WTC11 (cell line): Measurements from ENCODE around the gene CHST1. TPM values are rescaled to one million over a fixed set of nuclear protein-coding genes. Genes with fewer than 3 reads are reported as not detected.

Experiments
- ATAC-seq: fragments of 200-7000 bp; cut with Tn5 transposase; 2 replicates; pipeline ENCODE4 v1.10.0; 2021; ENCODE audit warnings: mild to moderate bottlenecking, moderate library complexity
- CTCF ChIA-PET: fragments of 300-600 bp; sonication (Branson Sonifier 250); formaldehyde crosslinking; loops from one replicate; lab custom pipeline; 2021; ENCODE audit warnings: antibody characterized with exemption; lab: Charles Lee
- POLR2A ChIA-PET: fragments of 350-600 bp; sonication (Branson Sonifier 250); formaldehyde crosslinking; loops from one replicate; lab custom pipeline; 2021; ENCODE audit warnings: antibody characterized with exemption; lab: Charles Lee
- DNase-seq: peaks from one replicate; pipeline ENCODE4 v3.0.0; 2021; ENCODE audit warnings: low spot score
- H3K27ac Mint-ChIP-seq: 2 replicates; pipeline ENCODE4 v1.8.0; 2021; ENCODE audit warnings: mixed read lengths
- H3K27me3 Mint-ChIP-seq: 2 replicates; pipeline ENCODE4 v1.8.0; 2021; ENCODE audit warnings: low read depth, mild to moderate bottlenecking, moderate library complexity, mixed read lengths
- H3K36me3 Mint-ChIP-seq: 2 replicates; pipeline ENCODE4 v1.8.0; 2021; ENCODE audit warnings: mixed read lengths
- H3K4me1 Mint-ChIP-seq: 2 replicates; pipeline ENCODE4 v1.8.0; 2022; ENCODE audit warnings: mixed read lengths
- H3K4me3 Mint-ChIP-seq: 2 replicates; pipeline ENCODE4 v1.8.0; 2021; ENCODE audit warnings: mild to moderate bottlenecking, moderate library complexity, mixed read lengths
- H3K9me3 Mint-ChIP-seq: 2 replicates; pipeline ENCODE4 v1.8.0; 2021; ENCODE audit warnings: mixed read lengths
- CDX4 ChIP-seq: fragments of 250-450 bp; sonication (Bioruptor Pico); IDR thresholded peaks from 2 replicates; pipeline ENCODE4 v1.9.0; 2021; ENCODE audit warnings: moderate library complexity, mild to moderate bottlenecking, inconsistent platforms, borderline replicate concordance
- E2F4 ChIP-seq: sonication (generic); formaldehyde crosslinking; IDR thresholded peaks from 2 replicates; pipeline ENCODE4 v1.8.1; 2022; ENCODE audit warnings: low read depth, mild to moderate bottlenecking, moderate library complexity, missing genetic modification reagents, borderline replicate concordance
- ERG ChIP-seq: fragments of 250-450 bp; sonication (Bioruptor Pico); IDR thresholded peaks from 2 replicates; pipeline ENCODE4 v1.8.0; 2021; ENCODE audit warnings: mild to moderate bottlenecking
- FOXJ3 ChIP-seq: sonication (generic); formaldehyde crosslinking; IDR thresholded peaks from 2 replicates; pipeline ENCODE4 v1.9.0; 2021; ENCODE audit warnings: missing genetic modification reagents, mild to moderate bottlenecking, borderline replicate concordance
- JAZF1 ChIP-seq: fragments of 250-450 bp; sonication (Bioruptor Pico); IDR thresholded peaks from 2 replicates; pipeline ENCODE4 v1.9.0; 2021; ENCODE audit warnings: moderate library complexity, mild to moderate bottlenecking, inconsistent platforms
- MXD4 ChIP-seq: fragments of 250-450 bp; sonication (Bioruptor Pico); IDR thresholded peaks from 2 replicates; pipeline ENCODE4 v1.8.0; 2021; ENCODE audit warnings: mild to moderate bottlenecking, moderate library complexity, borderline replicate concordance
- NR1H2 ChIP-seq: sonication (generic); formaldehyde crosslinking; IDR thresholded peaks from 2 replicates; pipeline ENCODE4 v1.9.0; 2021; ENCODE audit warnings: mild to moderate bottlenecking, moderate library complexity, missing genetic modification reagents
- NR3C1 ChIP-seq: sonication (generic); formaldehyde crosslinking; conservative IDR thresholded peaks from 2 replicates; pipeline ENCODE4 v1.8.1; 2023; ENCODE audit warnings: low read depth, mild to moderate bottlenecking, missing genetic modification reagents
- RELA ChIP-seq: sonication (generic); formaldehyde crosslinking; IDR thresholded peaks from 2 replicates; pipeline ENCODE4 v1.8.1; 2022; ENCODE audit warnings: missing genetic modification reagents, mild to moderate bottlenecking, borderline replicate concordance
- SMAD3 ChIP-seq: sonication (generic); formaldehyde crosslinking; IDR thresholded peaks from 2 replicates; pipeline ENCODE4 v1.8.0; 2022; ENCODE audit warnings: missing genetic modification reagents, mild to moderate bottlenecking, borderline replicate concordance
- SP1 ChIP-seq: sonication (generic); formaldehyde crosslinking; conservative IDR thresholded peaks from 2 replicates; pipeline ENCODE4 v1.8.1; 2022; ENCODE audit warnings: missing genetic modification reagents
- TCF7 ChIP-seq: sonication (generic); formaldehyde crosslinking; IDR thresholded peaks from 2 replicates; pipeline ENCODE4 v1.8.0; 2022; ENCODE audit warnings: mild to moderate bottlenecking, low read depth, missing genetic modification reagents, moderate library complexity
- USF1 ChIP-seq: sonication (generic); formaldehyde crosslinking; IDR thresholded peaks from 2 replicates; pipeline ENCODE4 v1.8.0; 2022; ENCODE audit warnings: mild to moderate bottlenecking, missing genetic modification reagents
- ZBTB21 ChIP-seq: sonication (generic); formaldehyde crosslinking; IDR thresholded peaks from 2 replicates; pipeline ENCODE4 v1.8.1; 2023; ENCODE audit warnings: mild to moderate bottlenecking, missing genetic modification reagents, borderline replicate concordance
- ZNF121 ChIP-seq: sonication (generic); formaldehyde crosslinking; IDR thresholded peaks from 2 replicates; pipeline ENCODE4 v1.8.0; 2023; ENCODE audit warnings: missing genetic modification reagents
- ZNF232 ChIP-seq: sonication (generic); formaldehyde crosslinking; IDR thresholded peaks from 2 replicates; pipeline ENCODE4 v1.8.0; 2022; ENCODE audit warnings: mild to moderate bottlenecking, missing genetic modification reagents
- ZNF671 ChIP-seq: fragments of 250-450 bp; sonication (Bioruptor Pico); IDR thresholded peaks from 2 replicates; pipeline ENCODE4 v1.8.0; 2021; ENCODE audit warnings: mild to moderate bottlenecking
- total RNA-seq: library from RNA; stranded (reverse); gene quantifications from 3 replicates; pipeline ENCODE4 v1.2.3, GENCODE V29; 2021
- TF ChIP-seq, protein P1 (sequence below): sonication (generic); formaldehyde crosslinking; IDR thresholded peaks from 2 replicates; pipeline ENCODE4 v1.8.1; 2022; ENCODE audit warnings: mild to moderate bottlenecking, missing genetic modification reagents, moderate library complexity, borderline replicate concordance
- TF ChIP-seq, protein P2 (sequence below): sonication (generic); formaldehyde crosslinking; IDR thresholded peaks from 2 replicates; pipeline ENCODE4 v1.8.1; 2023; ENCODE audit warnings: mild to moderate bottlenecking, missing genetic modification reagents, moderate library complexity
- TF ChIP-seq, protein P3 (sequence below): sonication (generic); formaldehyde crosslinking; IDR thresholded peaks from 2 replicates; pipeline ENCODE4 v1.8.0; 2022; ENCODE audit warnings: mild to moderate bottlenecking, missing genetic modification reagents

Gene CHST1
- total RNA-seq, 1 experiment from 2014 or later: 2.4 TPM

GRCh38 chr11:45648931-45649330, 16.5 kb downstream of the CHST1 start (continued):
- no peak for TF ChIP-seq USF1 (CRISPR knock-in tag)
- TF ChIP-seq CDX4 (CRISPR knock-in tag): no peak
- TF ChIP-seq ZNF671: no peak
- no peak for TF ChIP-seq TCF7 (CRISPR knock-in tag)
- TF ChIP-seq SMAD3: no peak
- TF ChIP-seq E2F4: no peak
- TF ChIP-seq, protein P1, sequence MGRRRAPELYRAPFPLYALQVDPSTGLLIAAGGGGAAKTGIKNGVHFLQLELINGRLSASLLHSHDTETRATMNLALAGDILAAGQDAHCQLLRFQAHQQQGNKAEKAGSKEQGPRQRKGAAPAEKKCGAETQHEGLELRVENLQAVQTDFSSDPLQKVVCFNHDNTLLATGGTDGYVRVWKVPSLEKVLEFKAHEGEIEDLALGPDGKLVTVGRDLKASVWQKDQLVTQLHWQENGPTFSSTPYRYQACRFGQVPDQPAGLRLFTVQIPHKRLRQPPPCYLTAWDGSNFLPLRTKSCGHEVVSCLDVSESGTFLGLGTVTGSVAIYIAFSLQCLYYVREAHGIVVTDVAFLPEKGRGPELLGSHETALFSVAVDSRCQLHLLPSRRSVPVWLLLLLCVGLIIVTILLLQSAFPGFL (CRISPR knock-in tag): no peak
- no peak for TF ChIP-seq NR1H2 (CRISPR knock-in tag)

- Mint-ChIP-seq H3K27me3 (peaks cover 7% of the 10 kb centered on the region; the same call in 1 of the 2 replicates), H3K9me3 (peaks cover 7% of the 10 kb centered on the region; the same call in 1 of the 2 replicates), H3K36me3 (no peaks in the 10 kb centered on the region), H3K27ac (no peak overlapping the region), H3K4me1 (peaks cover 19% of the 10 kb centered on the region), H3K4me3 (no peak overlapping the region)
- ATAC-seq: peak; percentile 68
- TF ChIP-seq NR3C1 (CRISPR knock-in tag) (no peak), RELA (no peak), FOXJ3 (CRISPR knock-in tag) (no peak), ERG (CRISPR knock-in tag) (no peak), SP1 (no peak), ZBTB21 (CRISPR knock-in tag) (no peak), ZNF232 (CRISPR knock-in tag) (no peak), MXD4 (CRISPR knock-in tag) (no peak), JAZF1 (CRISPR knock-in tag) (no peak), ZNF121 (CRISPR knock-in tag) (no peak)
- TF ChIP-seq, protein P2, sequence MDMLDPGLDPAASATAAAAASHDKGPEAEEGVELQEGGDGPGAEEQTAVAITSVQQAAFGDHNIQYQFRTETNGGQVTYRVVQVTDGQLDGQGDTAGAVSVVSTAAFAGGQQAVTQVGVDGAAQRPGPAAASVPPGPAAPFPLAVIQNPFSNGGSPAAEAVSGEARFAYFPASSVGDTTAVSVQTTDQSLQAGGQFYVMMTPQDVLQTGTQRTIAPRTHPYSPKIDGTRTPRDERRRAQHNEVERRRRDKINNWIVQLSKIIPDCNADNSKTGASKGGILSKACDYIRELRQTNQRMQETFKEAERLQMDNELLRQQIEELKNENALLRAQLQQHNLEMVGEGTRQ: no peak
- TF ChIP-seq, protein P1 (CRISPR knock-in tag): no peak
- TF ChIP-seq, protein P3, sequence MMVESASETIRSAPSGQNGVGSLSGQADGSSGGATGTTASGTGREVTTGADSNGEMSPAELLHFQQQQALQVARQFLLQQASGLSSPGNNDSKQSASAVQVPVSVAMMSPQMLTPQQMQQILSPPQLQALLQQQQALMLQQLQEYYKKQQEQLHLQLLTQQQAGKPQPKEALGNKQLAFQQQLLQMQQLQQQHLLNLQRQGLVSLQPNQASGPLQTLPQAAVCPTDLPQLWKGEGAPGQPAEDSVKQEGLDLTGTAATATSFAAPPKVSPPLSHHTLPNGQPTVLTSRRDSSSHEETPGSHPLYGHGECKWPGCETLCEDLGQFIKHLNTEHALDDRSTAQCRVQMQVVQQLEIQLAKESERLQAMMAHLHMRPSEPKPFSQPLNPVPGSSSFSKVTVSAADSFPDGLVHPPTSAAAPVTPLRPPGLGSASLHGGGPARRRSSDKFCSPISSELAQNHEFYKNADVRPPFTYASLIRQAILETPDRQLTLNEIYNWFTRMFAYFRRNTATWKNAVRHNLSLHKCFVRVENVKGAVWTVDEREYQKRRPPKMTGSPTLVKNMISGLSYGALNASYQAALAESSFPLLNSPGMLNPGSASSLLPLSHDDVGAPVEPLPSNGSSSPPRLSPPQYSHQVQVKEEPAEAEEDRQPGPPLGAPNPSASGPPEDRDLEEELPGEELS (CRISPR knock-in tag): no peak
- ChIA-PET CTCF (interaction anchor here (1.1 kb wide), 1 partner anchor 124 kb away, joined by 6 read pairs; no protein-coding TSS in a partner anchor), POLR2A (no interaction called here)
- DNase-seq: no peak
These were observed 17.6 kb downstream of the CHST1 start for GRCh38 chr11:45647786-45648185.
